ENCODE measurements around the gene IFT22.

The IFT22 gene

GRCh38 chr7:101340379-101340778 lies 18.8 kb upstream of the IFT22 start:
- TF ChIP-seq CEBPB (IDR thresholded peaks at IDR 0.05) (no peak), MAX (IDR thresholded peaks at IDR 0.05) (no peak), TAF1 (IDR thresholded peaks at IDR 0.05; ENCODE audit: low read depth) (no peak), ZBTB7A (IDR thresholded peaks at IDR 0.05; ENCODE audit: low read depth) (no peak), EGR1 (IDR thresholded peaks at IDR 0.05) (no peak), USF1 (IDR thresholded peaks at IDR 0.05) (no peak), EP300 (IDR thresholded peaks at IDR 0.05; ENCODE audit: borderline replicate concordance) (no peak), RAD21 (IDR thresholded peaks at IDR 0.05; ENCODE audit: low read depth) (no peak), REST (IDR thresholded peaks at IDR 0.05; ENCODE audit: low read depth) (no peak), TEAD4 (IDR thresholded peaks at IDR 0.05) (no peak), YY1 (IDR thresholded peaks at IDR 0.05; ENCODE audit: low read depth) (no peak), TCF12 (IDR thresholded peaks at IDR 0.05; ENCODE audit: low read depth) (no peak), FOXM1 (IDR thresholded peaks at IDR 0.05; ENCODE audit: borderline replicate concordance, low read depth) (no peak), NFIC (IDR thresholded peaks at IDR 0.05) (no peak), CREB1 (IDR thresholded peaks at IDR 0.05; ENCODE audit: low read depth) (no peak)

- TF ChIP-seq TCF12 (IDR thresholded peaks at IDR 0.05; ENCODE audit: low read depth) (no peak), TAF1 (IDR thresholded peaks at IDR 0.05; ENCODE audit: low read depth) (no peak), ZBTB7A (IDR thresholded peaks at IDR 0.05; ENCODE audit: low read depth) (no peak), EGR1 (IDR thresholded peaks at IDR 0.05) (no peak), EP300 (IDR thresholded peaks at IDR 0.05; ENCODE audit: borderline replicate concordance) (no peak), CEBPB (IDR thresholded peaks at IDR 0.05) (no peak), MAX (IDR thresholded peaks at IDR 0.05) (no peak)
Observed at GRCh38 chr7:101333912-101334311, 12.3 kb upstream of the IFT22 start.

GRCh38 chr7:101332026-101332425 lies 10.4 kb upstream of the IFT22 start:
- TF ChIP-seq YY1 (IDR thresholded peaks at IDR 0.05; ENCODE audit: low read depth) (no peak), TAF1 (IDR thresholded peaks at IDR 0.05; ENCODE audit: low read depth) (no peak), USF1 (IDR thresholded peaks at IDR 0.05) (no peak), EP300 (IDR thresholded peaks at IDR 0.05; ENCODE audit: borderline replicate concordance) (no peak), TCF12 (IDR thresholded peaks at IDR 0.05; ENCODE audit: low read depth) (no peak), CREB1 (IDR thresholded peaks at IDR 0.05; ENCODE audit: low read depth) (no peak), TEAD4 (IDR thresholded peaks at IDR 0.05) (no peak), MAX (IDR thresholded peaks at IDR 0.05) (no peak), REST (IDR thresholded peaks at IDR 0.05; ENCODE audit: low read depth) (no peak)

- TF ChIP-seq EGR1 (IDR thresholded peaks at IDR 0.05) = no peak
- no peak for TF ChIP-seq FOXM1 (IDR thresholded peaks at IDR 0.05; ENCODE audit: borderline replicate concordance, low read depth)
- TF ChIP-seq MAX (IDR thresholded peaks at IDR 0.05) = no peak
- TF ChIP-seq TAF1 (IDR thresholded peaks at IDR 0.05; ENCODE audit: low read depth) = no peak
- no peak for TF ChIP-seq NFIC (IDR thresholded peaks at IDR 0.05)
- no peak for TF ChIP-seq TCF12 (IDR thresholded peaks at IDR 0.05; ENCODE audit: low read depth)
- TF ChIP-seq CEBPB (IDR thresholded peaks at IDR 0.05) = no peak
- TF ChIP-seq TEAD4 (IDR thresholded peaks at IDR 0.05) = no peak
- no peak for TF ChIP-seq YY1 (IDR thresholded peaks at IDR 0.05; ENCODE audit: low read depth)
- TF ChIP-seq USF1 (IDR thresholded peaks at IDR 0.05) = no peak
- no peak for TF ChIP-seq REST (IDR thresholded peaks at IDR 0.05; ENCODE audit: low read depth)
- TF ChIP-seq ZBTB7A (IDR thresholded peaks at IDR 0.05; ENCODE audit: low read depth) = no peak
- TF ChIP-seq CREB1 (IDR thresholded peaks at IDR 0.05; ENCODE audit: low read depth) = no peak
- TF ChIP-seq EP300 (IDR thresholded peaks at IDR 0.05; ENCODE audit: borderline replicate concordance) = no peak
- no peak for TF ChIP-seq RAD21 (IDR thresholded peaks at IDR 0.05; ENCODE audit: low read depth)
Observed at GRCh38 chr7:101330011-101330484, 8.4 kb upstream of the IFT22 start.

All from Ishikawa (cell line).